Measurements from ENCODE around the gene IFNG-AS1.
A peak's percentile ranks its signal among the peaks of the same experiment; 100 is the strongest.

IFNG-AS1 gene

DNA sequence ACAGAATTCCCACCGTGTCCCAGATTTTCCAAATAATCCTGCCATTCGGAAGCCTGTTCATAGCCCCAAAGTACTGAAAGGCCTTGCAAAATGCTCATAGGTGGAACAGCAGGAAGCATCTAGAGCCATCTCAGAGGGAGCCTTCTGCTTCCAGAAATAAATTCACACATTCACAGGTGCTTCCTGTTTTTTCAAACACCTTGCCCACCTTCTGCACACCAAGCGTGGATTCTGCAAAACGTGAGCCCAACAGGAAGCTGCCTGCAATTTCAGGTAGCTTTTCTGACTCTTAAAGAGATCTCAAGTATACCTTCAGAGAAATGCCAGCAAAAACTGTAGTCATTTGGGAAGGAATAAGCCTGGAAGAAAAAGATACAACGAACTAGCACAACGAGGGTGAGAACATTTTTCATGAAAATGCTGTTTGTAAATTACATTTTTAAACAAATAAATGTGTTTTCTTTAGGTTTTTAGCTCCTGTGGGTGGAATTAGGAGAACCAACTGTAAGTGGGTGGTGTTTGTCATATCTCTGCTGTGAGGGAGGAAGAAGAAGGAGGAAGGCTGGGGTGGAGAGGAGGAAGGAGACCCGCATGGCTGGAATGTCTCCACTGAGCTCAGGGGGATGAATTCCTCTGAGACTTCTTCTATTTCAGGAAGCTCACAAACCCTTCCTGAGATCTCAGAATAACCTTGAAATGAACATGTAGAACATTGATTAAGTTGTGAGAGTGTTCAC, at the start of gene IFNG-AS1:
Gene IFNG-AS1 (plus strand): TSS at position 264 of the 737 bp plus-strand sequence.
- DNase-seq, result no peak

DNA sequence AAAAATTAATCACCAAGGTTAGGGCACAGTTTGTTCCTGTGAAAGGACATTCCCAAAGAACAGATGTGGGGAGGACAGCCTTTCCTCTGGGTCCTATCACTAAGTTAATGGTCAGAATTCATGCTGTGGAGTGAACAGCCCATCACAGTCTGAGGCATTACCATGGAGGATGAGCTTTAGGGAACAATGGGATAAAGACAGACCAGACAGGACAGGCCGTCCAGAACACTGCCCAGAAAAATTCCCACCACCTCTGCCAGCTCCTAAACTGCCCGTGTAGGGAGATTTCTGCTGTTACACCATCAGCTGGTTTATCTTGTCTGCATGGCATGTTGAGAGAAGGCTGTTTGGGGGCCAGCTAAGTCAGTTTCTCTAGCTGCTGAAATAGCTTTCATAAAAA, 49.6 kb upstream of the IFNG-AS1 start:
- no peak for DNase-seq

DNA sequence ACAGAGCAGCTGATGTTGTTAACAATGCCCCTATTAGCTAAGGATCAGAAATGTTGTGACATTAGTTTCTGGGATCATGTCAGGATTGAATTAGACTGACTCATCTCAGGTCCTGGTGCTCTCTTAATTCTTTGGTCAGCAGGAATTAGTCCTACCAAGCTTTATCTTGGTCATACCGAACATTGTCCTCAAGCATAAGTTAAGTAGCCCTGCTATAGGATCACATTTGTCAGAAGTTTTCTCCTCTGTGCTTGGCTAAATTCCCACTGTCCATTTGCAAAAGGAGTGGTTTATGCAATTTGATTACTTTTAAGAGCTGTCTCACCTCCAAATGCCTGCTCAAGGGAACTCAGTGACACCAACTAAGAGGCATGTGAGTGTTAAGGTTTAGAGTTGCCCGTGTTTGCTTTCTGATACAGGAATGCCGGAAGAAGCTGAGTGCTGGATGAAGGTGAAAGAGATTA, 48.4 kb upstream of the IFNG-AS1 start:
- DNase-seq, result no peak

DNA sequence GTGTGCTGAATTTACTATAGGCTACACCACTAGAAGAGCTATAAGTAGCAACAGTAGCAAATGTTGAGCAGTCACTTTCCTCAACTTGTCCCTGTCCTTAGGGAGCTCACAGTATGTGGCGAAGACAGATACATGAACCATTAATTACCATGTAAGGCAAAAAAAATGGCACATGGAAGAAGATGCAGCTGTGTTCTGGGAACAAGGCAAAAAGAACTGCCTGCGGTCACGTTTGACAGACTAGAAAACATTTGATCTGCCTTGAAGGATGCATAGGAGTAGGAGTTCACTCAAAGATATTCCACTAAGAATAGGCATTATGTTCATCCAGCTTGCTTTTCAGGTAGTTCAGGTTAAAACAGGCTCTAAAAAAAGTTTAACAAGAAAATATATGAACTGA, 46.5 kb upstream of the IFNG-AS1 start:
- no peak for DNase-seq

DNA sequence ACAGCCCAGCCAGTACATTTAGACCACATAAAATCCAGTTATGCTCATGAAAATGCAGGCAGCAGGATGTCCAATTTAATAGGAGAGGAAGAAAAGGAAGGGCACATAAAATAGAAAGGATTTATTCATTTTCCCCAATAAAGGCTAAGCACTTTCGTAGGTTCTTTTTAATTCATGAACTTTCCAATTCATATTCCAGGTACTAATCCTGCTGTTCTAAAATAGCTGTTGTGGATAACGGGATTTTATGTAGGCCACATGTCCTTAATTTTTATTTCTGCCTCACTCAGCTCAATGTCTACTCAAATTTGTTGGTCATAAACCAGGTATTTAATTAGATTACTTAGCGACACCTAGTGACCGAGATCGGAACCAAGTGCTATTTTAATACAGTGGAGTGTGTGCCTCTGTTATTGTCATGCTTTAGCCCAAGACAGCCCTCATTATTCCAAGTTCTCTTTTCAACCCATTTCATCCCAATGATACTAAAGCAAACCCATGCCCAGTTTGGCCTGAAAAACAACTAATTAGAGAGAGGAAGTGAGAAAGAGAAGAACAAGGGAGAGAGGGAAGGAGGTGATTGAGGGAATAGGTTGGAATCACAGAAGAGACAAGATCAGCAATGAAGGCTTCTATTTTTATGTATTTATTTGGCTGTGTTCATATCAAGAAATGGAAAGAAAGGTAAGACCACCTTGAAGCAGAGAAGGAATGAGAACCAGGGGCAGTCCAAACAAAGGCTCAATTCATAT, 45.9 kb upstream of the IFNG-AS1 start:
- DNase-seq, result peak in 1 of 2 experiments; percentile 71

DNA sequence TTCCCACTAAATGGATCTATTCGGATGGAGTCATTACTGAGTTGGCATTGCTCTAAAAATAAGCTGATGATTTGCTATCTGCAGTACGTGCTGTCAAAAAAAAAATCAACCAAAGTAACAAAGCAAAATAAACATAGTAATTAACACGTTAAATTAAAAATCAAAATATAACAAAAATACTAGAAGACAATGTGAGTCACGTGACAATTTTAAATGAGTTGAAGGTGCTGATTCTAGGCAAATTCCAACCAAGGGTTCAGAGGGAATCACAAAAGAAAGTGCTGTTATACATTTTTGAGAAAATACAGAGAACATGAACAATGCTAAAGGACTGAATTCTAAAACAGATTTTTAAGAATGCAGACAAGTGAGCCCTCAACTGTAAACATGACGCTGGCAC, 45.2 kb upstream of the IFNG-AS1 start:
- DNase-seq, result no peak

DNA sequence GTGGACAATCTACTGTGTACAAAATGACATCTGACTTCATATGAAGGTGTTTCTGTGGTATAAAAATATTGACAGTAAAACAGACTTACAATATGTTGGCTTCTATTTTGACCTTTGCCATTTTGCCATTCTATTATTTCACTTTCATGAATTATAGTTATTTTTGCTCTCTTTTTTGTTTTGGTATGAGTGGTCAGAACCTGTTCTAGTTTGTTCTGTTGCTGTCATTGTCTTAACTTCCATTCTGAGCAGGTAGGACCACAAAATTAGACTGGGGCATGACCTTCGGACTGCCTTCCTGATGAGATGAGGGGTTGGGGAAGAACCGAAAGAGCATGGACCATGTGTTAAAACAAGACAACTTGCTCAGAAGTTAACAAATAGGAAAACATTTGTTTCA, 36.5 kb upstream of the IFNG-AS1 start:
- no peak for DNase-seq

DNA sequence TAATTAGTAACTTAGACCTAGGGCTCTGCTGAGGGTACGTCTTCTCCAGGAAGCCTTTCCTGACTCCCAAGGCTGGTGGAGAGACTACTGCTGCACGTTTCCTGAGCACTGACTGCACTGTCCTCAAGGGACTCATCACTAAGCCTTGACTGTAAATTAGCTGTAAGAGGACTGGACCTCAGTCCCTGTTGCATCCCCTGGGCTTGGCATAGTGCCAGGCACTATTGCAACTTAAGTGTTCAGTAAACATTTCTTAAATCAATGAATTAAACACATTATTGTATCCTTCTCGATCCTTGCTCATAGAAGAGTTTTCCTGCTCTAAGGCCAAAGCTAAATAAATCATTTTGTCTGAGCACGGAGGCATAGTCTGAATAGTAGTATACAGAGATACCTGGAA, 31.9 kb upstream of the IFNG-AS1 start:
- no peak for DNase-seq

DNA sequence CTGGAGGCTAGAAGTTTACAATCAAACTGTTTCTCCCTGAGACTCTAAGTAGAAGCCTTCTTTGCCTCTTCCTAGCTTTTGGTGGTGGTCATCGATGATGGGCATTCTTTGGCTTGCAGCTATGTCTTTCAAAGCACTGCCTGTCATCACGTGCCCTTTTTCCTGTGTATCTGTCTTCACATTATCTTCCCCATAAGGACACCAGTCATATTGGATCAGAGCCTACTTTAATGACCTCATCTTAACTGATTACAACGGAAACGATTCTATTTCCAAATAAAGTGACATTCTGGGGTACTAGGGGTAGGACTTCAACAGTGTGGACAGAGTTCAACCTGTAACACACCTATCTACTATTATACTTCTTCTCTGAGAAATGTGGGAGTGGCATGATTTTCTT, 31.1 kb upstream of the IFNG-AS1 start:
- DNase-seq, result no peak

DNA sequence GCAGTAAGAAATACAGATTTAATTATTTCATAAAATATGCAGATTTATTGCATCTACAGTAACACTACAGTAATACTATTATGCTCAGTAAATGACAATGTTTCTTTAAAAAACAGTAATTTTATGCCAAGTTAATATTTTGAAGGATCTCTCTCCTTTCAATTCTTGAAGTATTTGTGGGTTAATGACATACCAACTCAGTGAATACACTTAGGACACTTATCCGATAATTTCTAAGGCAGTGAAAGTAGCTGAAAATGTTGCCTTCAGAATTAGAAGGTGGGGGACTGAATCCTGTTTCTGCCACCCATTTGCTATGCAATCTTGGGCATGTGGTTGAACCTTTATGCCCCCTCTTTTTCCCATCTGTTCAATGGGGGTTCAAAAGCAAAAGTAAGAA, 24.8 kb upstream of the IFNG-AS1 start:
- no peak for DNase-seq

DNA sequence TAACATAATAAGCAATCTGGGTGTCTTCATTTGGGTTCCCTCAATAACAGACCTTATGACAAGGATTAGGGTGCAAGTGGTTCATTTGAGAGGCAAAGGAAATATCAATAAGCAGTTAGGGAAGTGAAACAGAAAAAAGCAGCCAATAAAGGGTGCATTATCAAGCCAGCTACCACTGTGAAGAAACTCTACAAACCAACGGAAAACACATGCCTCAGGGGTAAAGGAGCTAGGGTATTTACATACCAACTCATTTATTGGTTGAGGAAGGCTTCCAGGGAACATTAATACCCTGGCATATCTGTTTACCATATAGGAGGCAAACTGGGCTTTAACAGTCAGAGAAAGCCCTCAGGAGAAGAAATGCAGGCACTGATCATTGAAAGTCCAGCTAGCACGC, 22.7 kb upstream of the IFNG-AS1 start:
- DNase-seq, result no peak

DNA sequence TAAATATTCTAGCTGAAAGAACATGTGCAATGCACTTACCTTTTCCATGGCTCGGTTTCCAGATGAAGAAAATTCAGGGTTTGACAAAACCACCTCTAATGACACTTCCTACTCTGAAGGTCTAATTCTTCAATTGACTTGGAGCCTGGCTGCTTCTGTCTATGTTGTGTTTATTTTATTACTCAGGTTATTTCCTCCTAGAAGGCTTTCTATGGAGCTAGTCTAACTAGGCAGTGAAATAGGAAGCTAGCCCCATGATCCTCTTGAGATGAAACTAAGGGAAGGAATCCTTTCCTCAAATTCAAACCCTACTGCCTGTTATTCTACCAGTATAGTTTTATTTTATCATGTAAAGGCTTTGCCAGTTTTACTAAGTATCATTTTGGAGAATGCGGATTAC, 20.9 kb upstream of the IFNG-AS1 start:
- no peak for DNase-seq

DNA sequence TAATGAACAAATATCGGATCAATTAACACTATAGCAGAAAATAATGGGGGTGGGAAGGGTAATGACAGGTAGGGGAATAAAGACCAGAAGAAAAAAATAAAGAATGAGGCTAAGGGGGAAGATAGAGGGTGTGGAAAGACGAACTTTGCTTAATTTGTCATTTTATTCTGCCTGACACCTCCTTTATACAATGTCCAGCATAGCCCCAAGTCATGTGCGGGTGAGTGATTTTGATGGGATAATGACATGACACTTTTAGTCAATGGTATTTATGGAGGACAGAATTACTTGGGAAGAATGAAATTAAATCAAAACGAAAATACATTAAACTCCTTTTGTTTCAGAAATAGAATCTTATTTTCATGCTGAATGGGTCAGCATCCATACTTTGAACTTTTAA, 20.5 kb upstream of the IFNG-AS1 start:
- DNase-seq, result no peak

DNA sequence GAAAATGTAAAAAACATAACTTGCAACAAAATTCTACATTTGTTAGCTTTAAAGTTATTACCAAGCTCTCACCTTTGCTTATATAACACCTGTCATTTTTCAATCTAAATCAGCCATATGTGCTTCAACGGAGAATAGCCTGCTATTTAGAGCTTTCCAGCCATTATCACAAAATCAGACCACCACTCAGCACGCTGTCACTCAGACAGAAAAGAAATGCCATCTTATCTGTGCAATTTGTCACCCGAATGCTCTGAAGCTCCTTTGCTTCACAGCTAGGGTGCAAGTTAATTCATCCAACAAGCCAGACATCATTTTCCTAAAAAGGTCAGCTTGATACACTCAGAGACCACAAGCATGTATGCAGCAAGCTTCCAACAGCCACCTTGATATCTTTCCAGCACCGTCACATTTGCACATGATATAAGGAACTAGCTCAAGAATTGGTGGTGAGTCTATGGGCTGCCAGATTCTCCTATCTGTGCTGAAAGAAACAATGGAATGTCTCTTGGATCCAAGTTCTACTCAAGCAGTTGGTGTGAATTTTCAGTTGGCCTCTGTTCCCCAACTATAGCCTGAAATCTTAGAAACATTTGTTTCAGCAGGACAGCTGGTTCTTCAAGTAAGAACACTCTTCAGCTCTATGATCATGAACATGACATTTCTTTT, 20.0 kb upstream of the IFNG-AS1 start:
- DNase-seq, result no peak

DNA sequence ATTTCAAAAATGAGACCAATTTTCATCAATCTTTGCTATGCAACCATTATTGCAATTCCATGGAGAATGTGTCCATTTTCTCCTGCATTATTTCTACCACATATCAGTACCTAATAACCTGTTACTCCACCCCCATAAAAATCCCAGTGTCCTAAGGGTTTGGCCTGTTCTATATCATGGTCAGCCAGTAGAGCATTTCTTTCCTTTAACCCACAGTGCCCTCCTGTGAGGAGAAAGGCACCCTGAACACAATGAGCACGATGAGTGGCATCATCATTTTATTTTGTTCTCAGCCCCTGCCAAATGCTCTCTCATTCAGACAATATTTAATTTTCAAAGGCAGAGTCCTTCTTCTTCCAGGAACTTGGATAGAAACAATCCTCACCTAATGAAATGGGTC, 11.6 kb upstream of the IFNG-AS1 start:
- DNase-seq, result no peak

DNA sequence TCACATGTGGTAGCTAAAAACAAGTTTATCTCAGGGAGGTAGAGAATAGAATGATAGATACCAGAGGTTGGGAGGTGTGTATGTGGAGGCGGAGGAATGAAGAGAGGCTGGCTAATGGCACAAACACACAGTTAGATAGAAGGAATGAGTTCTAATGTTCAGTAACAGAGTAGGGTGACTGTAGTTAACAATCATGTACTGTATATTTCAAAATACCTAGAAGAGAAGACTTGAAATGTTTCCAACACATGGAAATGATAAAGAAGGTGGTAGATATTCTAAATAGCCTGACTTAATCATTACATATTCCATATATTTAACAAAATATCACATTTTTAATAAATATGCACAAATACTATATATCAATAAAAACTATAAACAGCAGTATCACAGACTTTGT, 8.9 kb upstream of the IFNG-AS1 start:
- no peak for DNase-seq

DNA sequence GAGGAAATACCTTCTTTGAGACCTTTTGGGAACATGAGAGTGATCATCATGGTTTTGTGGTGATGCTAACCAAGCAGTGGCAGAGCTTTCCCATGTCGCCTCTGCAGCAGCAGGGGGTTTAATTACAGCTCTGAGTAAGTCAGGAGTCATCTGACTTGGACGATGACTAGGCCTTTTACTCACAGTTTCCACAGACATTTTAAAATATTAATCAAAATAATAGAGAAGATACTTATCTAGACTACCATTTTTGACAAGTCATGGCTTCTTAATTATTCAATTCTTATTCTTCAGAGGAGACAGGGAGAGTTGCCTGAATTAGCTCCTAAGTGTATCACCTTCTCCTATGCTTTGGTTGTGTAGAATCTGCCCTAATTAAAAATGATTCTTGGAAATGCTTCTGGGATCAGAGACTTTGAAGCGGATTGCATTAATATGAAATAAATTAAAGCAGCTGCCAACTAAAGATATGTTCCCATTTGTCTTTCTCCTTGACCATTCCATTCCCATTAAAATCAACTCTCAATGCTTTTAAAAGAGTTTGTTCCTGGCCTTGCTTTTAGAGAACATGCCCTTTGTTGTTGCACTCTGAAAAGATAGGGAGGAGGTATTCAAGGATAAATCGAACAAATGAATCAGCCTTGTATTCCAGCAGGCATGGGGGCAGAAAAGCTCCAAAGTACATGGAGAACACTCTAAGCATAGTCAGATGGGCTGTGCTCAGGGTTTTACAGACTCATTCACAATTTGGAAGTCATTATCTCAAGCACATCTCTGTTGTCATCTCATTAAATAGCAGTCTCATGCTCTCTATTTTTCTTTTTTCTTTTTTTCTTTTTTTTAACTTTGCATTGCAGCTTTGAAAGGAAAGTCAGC, 7.7 kb upstream of the IFNG-AS1 start:
- DNase-seq, result peak; percentile 58 to 69

DNA sequence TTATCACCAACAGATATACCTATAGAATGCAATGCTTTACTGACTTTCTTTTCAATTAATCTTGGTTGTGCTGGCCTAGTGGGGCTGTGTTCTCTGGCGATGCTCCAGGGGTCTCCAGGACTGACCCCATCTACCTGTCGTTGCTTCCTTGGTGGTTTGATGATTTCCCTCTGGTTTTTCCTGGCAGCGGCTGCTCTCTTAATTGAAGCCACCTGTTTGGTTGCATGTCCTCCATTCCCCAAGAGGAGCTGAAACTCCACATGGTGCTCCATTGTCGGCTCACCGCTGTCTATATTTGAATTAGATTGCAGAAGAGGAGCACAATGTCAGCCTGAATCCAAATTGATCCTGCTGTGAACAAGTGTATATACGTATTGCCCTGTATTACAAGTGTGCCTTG, 7.1 kb upstream of the IFNG-AS1 start:
- DNase-seq, result no peak

DNA sequence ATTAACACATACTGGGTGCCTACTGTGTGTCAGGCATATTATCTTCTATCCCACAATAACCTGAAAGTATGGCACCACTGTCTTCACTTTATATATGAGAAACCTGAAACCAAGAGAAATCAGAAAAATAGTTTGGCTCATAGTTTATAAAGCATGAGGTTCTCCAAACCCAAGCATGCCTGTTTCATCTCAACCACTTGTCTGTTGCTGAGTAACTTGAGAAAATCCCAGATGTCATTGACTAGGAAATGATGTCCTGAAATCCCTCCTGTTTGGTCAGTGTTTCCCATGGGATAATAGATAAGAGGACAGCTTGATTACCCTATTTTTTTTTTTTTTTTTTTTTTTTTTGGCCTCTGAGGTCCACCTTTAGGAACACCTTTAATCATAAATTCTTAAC, 2.6 kb upstream of the IFNG-AS1 start:
- no peak for DNase-seq

DNA sequence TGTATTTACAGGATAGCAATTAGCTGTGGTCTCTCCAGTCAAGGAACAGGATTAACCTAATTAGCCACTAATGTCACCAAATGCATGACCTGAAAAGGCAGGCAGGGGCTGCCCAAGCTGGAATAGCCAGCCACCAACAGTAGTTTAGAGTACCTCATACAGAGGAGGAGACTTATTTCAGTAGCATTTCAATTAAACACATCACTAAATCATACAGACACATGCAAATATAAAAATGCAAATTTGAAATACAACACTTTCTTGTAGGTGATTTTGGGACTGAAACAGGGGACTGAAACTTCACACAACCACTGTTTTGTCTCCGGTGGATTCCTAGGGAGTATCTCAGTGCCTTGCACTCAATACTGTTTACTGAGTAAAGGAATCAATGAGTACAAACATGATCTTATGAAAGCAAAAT, 636 bp upstream of the IFNG-AS1 start:
- no peak for DNase-seq

DNA sequence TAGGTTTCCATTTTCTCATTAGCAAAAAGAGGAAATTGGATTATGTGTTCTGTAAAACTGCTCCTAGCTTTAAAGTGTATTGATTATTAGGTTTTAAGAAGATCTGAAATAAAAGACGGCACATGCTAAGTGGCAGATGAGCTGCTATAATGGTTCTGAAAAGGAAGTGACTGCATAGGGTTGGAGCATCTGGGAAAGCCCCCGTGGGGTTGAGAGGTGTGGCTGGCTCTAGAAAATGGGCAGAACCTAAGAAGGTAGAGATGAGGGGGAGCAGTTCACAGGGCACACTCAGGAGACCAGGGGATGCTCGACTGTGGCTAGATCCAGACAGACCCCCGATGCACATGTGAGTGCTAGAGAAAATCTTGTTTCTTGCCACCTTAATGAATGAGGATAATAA, 1.9 kb downstream of the IFNG-AS1 start:
- DNase-seq, result no peak

DNA sequence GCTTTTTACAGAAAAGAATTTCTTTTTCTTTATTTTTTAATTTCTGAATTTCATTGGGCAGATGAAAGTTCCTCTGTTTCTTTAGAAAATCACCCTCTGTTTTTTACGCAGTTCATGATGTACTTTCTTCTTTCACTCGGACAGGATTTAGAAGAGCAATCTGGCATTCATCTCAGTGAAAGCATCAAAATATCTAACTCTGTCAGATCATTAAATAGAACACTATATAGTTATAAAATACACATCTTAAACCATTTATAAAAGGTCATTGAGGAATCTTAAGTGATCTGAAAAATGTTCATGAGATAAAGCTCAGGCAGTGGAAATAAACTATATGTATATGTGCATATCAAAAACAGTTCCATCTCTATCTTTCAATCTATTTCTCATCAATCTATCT, 3.9 kb downstream of the IFNG-AS1 start:
- no peak for DNase-seq

DNA sequence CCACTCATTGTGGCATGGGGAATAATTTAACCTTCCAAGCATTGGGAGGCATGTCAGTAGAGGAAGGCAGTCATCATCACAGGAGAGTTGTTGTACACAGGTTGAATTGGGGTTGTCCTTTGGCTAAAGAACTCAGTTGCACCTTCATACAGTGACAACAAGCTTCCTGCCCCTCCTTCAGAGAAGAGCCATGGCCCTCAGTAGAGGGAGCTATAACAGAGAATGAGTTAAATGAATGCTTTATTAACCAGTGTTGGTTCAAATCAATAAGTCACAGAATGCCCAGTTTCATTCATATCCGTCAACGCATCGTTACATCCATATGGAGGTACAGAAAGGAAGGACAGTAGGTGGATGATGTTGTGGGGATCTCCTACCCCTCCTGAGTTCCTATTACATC, 4.8 kb downstream of the IFNG-AS1 start:
- DNase-seq, result no peak

Measured in SW 1271 (cell line).